ENCODE results near the gene ATP2C2.

ATP2C2 gene

DNA sequence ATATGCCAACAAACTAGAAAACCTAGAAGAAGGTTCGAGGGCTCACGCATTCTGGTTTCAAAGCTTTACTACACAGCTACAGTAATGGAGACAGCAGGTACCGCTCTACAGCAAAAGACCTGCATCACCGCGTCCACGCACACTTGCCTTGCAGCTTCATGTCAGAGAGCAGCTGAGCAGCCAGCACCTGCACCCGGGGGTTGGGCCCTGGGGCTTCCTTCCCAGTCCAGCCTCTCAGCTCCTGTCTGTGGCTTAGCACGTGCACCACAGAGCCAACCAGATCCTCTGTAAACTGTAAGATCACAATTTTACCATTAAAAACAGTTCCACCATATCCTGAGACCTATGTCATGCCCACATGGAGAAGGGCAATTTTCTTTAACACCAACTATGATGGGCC lies 120.8 kb downstream of the ATP2C2 start:
- DNase-seq (ENCODE audit: low read depth in 3 of 3), result no peak

DNA sequence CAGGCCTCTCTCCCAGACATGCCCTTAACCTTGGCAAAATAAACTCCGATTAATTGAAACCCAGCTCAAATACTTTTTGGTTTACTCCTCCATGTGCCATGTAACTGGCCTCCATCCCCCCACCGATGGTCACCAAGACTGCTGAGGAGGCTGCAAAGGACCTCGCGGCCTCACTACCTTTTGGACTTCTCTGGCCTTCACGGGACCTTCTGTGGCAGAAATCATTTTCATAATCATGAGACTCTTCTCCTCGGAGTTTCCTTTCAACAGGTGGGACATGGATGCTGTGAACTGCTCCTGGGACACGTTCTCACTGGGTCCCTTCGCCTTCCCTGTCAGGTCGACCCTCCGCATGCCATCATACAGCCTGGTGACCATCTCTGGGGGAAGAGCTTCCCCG lies 127.2 kb downstream of the ATP2C2 start:
- no peak for DNase-seq (ENCODE audit: low read depth in 3 of 3)

- no peak for DNase-seq (ENCODE audit: low read depth in 3 of 3)
These were observed 128.7 kb downstream of the ATP2C2 start for GRCh38 chr16:84496991-84497390.

- DNase-seq (ENCODE audit: low read depth in 3 of 3), result no peak
These were observed 129.3 kb downstream of the ATP2C2 start for GRCh38 chr16:84497418-84498222.

GRCh38 chr16:84498223-84498610 lies 129.9 kb downstream of the ATP2C2 start:
- no peak for DNase-seq (ENCODE audit: low read depth in 3 of 3)

DNA sequence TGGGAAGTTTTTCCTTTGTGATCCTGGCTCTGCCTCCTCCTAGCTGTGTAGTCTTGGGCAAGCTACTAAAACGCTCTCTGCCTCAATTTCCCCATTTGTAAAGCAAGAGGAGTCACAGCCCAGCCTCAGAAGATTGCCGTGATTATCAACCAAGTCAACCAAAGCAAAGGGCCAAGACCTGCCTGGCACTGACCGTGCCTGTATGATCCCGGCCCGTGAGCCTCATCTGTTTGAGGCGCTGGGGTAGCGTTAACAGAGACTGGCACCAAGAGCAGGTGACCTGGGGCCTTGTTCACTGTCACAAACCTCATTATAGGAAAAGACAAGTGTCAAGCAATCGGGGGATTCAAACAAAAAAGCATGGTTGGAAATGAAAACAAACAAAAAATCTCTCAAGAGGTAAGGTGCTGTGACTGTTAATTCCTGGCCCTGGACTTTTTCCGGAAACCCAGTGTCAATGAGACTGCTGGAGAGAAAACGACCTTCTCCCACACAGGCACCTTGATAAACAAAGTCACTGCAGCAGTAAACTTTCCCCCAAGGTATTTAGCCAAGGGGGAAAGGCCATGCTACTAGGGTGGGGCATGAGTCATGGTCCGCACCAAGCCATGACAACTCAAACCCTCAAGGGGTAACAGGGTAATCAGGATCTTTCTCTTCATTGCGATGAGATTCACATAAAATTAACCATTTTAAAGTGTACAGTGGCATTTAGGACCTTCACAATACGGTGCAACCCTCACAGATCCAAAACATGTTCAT lies 130.7 kb downstream of the ATP2C2 start:
- no peak for DNase-seq (ENCODE audit: low read depth in 3 of 3)

- no peak for DNase-seq (ENCODE audit: low read depth in 3 of 3)
These were observed 131.3 kb downstream of the ATP2C2 start for GRCh38 chr16:84499638-84500037.

DNA sequence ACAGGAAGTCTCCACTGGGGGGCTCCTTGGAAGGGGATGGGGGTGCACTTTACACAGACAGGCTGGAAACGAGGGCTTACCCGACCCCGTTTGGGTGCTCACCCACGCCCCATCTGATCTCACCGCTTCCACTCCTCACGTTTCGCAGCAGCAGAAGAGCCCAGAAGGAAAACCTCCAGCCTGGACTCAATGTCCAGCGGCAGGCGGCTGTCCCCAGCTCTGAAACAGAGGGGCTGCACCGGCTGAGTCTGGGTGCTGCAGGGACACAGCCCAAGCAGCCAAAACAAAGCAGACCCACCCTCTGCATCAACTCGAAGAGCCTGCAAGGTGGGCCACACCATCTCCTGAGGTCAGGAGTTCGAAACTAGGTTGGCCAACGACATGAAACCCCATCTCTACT lies 132.2 kb downstream of the ATP2C2 start:
- DNase-seq (ENCODE audit: low read depth in 3 of 3), result no peak

DNA sequence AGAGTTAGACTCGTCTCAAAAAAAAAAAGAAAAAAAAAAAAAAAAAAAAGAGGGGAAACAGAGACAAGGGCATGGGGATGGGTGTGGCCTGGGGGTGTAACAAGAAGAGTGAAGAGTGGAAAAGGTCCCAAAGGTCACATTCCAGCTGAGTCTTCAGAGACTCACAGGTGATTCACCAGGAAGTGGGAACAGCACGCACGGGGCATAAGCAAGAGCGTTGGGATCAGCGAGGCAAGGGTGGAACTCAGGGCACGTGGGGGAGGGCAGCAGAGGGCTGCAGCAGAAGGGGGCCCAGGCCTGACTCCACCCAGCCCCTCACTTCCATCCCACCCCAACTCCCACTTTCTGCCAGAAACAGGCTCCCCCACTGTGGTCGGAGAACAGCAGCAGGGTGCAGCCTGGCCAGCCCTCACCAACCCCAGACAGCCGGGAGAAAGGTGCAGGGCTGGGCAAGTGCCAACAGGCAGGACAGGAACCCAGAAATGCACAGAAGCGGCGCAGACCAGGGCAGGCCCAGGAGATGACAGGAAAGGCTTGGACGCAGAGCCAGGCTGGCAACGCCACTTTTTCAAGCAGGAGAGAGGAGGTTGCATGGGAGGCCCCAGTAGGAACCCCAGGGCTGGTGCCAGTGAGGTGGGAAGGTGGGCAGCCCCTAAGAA lies 132.9 kb downstream of the ATP2C2 start:
- DNase-seq (ENCODE audit: low read depth in 3 of 3), result no peak

DNA sequence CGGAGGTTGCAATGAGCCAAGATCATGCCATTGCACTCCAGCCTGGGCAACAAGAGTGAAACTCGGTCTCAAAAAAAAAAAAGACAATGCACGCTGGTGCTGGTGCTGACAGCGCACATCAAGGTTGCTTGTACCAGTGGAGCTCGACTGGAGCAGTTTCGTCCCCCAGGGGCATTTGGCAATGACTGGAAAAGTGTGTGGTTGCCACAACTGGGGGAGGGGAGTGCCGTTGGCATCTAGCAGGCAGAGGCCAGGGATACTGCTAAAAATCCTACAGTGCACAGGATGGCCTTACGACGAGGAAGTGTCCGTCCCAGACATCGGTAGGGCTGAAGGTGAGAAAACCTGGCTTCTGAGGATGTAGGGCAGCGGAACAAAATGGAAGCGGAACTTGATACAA lies 133.7 kb downstream of the ATP2C2 start:
- DNase-seq (ENCODE audit: low read depth in 3 of 3), result no peak

GRCh38 chr16:84502581-84502980 lies 134.2 kb downstream of the ATP2C2 start:
- no peak for DNase-seq (ENCODE audit: low read depth in 3 of 3)

DNA sequence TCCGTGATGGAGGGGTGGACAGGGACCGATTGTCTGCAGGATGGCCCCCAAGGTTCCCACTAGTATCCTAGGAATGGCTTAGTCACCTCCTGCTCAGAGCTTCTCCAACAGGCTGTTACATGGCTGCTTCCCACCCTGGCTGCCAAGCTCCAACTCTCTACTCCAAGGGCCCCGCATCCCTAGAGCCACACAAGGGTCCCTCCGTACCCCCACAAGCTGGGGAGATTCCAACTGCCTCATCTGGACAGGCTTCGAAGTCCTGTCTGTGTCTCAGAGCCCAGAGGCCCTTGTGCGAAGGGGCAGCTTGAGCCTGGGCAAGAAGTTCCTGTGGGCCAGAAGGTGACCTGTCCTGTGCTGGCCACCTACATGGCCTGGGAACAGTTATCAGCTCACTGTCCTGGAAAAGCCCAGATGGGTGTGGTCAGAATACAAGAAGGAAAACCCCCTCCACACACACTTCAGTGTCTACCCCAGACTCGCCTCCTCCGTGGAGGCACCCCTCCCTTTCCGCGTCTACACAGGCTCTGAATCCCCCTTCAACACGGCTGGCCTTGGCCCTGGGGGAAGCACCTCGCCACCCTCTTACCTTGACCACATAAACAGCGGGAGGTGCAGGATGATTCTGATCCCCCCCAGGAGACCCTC lies 135.5 kb downstream of the ATP2C2 start:
- DNase-seq (ENCODE audit: low read depth in 3 of 3), result no peak

DNA sequence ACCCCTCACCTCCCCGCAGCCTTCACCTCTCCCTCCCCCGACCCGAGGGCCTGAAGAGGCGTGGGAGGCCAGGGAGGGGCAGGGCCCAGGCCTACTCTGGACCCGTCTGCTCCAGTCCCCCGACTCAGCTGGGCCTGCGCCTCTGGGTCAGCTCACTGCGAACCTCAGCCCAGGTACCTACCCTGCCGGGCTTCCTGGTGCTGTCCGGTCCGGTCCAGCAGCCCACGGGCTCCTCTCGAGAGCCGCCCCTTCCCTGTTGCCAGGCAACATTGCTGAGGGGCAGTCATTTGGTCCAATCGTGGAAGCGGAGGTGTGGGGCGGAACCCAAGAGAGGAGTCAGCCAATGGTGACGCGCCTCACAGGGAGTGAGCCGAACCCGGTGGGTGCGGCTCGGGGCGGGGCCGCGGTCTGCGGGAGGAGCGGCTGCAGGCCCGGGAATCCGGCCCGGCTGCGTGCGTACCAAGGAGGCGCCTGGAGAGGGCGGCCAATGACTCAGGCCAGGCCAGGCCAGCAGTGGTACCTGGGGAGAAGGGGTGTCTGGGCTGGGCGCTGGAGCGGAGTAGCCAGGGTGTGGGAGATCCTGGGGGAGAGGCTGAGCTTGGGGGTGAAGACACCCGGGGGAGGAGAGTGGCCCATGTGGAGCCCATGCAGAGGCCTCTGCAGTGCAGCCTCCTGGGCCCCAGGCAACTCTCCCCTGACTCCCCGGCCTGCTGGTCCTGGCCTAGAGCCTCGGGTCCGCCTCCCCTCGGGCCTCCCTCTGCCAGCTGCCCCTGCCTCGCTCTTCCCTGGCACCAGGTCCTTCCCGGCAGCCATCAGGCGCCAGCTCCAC lies 136.3 kb downstream of the ATP2C2 start, which contains the start of gene MEAK7:
Gene MEAK7, minus strand, starts transcription at position 240 of the 829 bp plus-strand sequence. CDS start 6,573 bp downstream, outside the sequence.
- DNase-seq (ENCODE audit: low read depth in 3 of 3), result peak; percentile 93 to 96 (median 96)

GRCh38 chr16:84505249-84506187 lies 137.2 kb downstream of the ATP2C2 start:
- DNase-seq (ENCODE audit: low read depth in 3 of 3), result no peak

DNA sequence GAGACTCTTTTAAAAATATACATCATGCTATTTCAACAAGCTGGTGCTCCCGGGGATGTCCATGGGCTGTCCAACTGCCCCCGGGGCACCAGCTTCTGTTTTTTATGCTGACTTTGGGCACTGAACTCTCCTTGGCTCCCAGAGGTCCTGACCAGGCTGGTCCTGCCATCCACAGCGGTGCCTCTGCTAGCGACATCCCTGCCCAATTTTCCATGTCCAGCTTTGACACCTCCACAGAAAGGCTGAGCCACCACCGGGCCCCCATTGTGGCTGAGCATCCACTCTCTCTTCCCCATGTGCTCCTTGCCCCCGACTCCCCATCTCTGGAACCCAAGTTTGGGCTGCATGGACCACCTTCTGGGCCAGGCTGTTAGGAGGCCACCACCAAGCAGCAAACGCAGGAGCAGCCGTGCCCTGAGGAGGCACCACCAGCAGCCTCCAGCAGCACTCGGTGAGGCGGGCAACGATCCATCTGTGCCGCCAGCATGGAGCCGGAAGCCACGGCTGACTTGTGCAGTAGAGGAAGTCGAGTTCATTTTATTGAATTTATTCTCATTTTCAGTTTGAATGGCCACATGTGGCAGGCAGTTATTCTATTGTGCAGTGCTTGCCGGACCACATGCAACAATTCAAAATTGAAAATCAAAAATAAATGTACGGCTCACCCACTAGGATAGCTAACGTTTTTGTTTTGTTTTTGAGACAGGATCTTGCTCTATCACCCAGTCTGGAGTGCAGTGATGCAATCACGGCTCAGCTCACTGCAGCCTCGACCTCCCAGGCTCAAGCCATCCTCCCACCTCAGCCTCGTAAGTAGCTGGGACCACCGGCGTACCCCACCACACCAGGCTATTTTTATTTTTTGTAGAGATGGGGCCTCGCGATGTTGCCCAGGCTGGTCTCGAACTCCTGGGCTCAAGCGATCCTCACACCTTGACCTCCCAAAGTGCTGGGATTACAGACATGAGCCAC lies 139.0 kb downstream of the ATP2C2 start:
- DNase-seq (ENCODE audit: low read depth in 3 of 3), result no peak

- no peak for DNase-seq (ENCODE audit: low read depth in 3 of 3)
These were observed 140.2 kb downstream of the ATP2C2 start for GRCh38 chr16:84508502-84508901.

GRCh38 chr16:84509032-84509950 lies 141.0 kb downstream of the ATP2C2 start:
- no peak for DNase-seq (ENCODE audit: low read depth in 3 of 3)
